Epithelial cell of esophagus (primary cell): Measurements from ENCODE around the gene PLIN3.

Experiments used
- DNase-seq: peaks from one replicate; pipeline ENCODE4 v3.0.0; 2010; ENCODE audit warnings: low read depth
- H3K4me3 ChIP-seq: 2 replicates; pipeline ENCODE4 v1.5.1; 2011; ENCODE audit warnings: mild to moderate bottlenecking, low read length, control low read depth
- TF ChIP-seq, protein P1 (sequence below): IDR thresholded peaks from 2 replicates; pipeline ENCODE4 v1.5.1; 2011; ENCODE audit warnings: low read depth, mild to moderate bottlenecking, low read length, control low read depth, inconsistent platforms; ENCODE audit not compliant: insufficient read depth; ENCODE audit errors: missing control alignments

The PLIN3 gene

DNA sequence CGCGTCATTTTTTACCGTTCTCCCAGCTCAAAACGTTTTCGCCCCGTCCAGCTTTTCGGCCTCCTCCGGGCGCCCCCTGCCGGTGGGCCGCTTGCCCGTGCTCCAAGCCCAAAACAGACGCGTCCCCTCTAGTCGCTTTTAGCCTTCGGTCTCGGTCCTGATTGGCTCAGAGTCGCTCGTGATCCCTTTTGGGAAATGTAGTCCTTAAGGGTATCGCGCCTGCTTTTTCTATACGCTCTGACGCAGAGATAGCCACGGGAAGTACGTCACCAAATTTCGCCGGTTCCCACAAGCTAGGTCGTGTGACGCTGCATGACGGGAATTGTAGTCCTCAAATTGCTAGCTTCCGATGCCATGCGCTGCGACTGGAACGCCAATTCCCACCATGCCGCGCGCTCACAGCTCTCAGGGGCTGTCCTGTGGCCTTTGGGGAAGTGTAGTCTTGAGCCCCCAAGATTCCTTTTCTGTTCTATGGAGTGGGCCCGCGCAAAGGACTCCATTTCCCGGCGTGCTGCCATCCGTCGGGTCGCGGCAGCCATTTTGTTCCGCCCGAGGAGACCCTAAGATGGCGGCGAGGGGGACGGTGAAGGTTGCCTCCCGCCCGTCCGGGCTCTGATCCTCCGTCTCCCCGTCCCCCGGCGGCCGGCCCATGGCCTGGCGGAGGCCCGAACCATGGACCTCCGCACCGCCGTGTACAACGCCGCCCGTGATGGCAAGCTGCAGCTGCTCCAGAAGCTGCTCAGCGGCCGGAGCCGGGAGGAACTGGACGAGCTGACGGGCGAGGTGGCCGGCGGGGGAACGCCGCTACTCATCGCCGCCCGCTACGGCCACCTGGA is 76.1 kb downstream of the PLIN3 start, which contains the start of gene FEM1A:
TSS of gene FEM1A (plus strand) at position 552 of the 836 bp plus-strand sequence. CDS start at position 673, 121 bp downstream.
- peak within 1 kb of the TSS; percentile 66 for H3K4me3 ChIP-seq
- TF ChIP-seq, protein P1, sequence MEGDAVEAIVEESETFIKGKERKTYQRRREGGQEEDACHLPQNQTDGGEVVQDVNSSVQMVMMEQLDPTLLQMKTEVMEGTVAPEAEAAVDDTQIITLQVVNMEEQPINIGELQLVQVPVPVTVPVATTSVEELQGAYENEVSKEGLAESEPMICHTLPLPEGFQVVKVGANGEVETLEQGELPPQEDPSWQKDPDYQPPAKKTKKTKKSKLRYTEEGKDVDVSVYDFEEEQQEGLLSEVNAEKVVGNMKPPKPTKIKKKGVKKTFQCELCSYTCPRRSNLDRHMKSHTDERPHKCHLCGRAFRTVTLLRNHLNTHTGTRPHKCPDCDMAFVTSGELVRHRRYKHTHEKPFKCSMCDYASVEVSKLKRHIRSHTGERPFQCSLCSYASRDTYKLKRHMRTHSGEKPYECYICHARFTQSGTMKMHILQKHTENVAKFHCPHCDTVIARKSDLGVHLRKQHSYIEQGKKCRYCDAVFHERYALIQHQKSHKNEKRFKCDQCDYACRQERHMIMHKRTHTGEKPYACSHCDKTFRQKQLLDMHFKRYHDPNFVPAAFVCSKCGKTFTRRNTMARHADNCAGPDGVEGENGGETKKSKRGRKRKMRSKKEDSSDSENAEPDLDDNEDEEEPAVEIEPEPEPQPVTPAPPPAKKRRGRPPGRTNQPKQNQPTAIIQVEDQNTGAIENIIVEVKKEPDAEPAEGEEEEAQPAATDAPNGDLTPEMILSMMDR = peak; percentile 99
- peak; percentile 100 for DNase-seq
